ENCODE measurements around the gene SETDB2. TPM values are rescaled to one million over a fixed set of nuclear protein-coding genes. Genes with fewer than 3 reads are reported as not detected.

SETDB2 gene
- total RNA-seq, 4 donors from 2014 or later, result 5.4 to 20.6 (median 8.9) TPM

GRCh38 chr13:49517461-49517860 is 73.4 kb downstream of the SETDB2 start:
- no peak for DNase-seq
- Histone ChIP-seq H3K36me3 (peaks cover 0 to 83% (median 0%) of the 10 kb centered on the region in 3 donors), H3K9me3 (no peaks in the 10 kb centered on the region), H3K27ac (no peak overlapping the region), H3K4me1 (no peaks in the 10 kb centered on the region), H3K4me3 (no peak overlapping the region), H3K27me3 (no peaks in the 10 kb centered on the region)
- TF ChIP-seq CTCF (IDR thresholded peaks at IDR 0.05), result peak in 2 of 6 experiments; percentile 3 to 15
- TF ChIP-seq POLR2A (IDR thresholded peaks at IDR 0.05), result no peak

DNA sequence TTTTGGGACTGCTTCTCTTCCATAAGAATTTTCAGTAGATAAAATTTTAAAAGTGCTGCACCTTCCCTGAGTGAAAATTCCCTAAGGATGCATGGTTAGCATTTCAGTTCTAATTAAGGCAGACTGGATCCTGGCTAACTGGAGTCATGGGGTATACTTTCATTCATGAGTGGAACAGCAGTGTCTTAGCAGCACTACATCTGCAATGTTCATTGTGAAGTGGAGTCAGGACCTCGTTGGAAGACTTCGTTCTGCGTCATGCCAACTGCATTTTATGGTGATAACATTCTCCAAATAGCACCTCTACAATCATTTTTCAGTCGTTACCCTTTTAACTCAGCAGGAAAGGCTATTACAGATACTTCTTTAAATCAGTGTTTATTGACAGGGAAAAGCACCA is 77.2 kb downstream of the SETDB2 start:
- DNase-seq, result no peak
- H3K4me3 ChIP-seq, result no peak overlapping the region
- no peaks in the 10 kb centered on the region for H3K27me3 ChIP-seq
- H3K36me3 ChIP-seq, result peaks cover 0 to 69% (median 0%) of the 10 kb centered on the region in 3 donors
- H3K9me3 ChIP-seq, result no peaks in the 10 kb centered on the region
- no peak for TF ChIP-seq CTCF (IDR thresholded peaks at IDR 0.05)
- no peak for TF ChIP-seq POLR2A (IDR thresholded peaks at IDR 0.05)
- no peaks in the 10 kb centered on the region for H3K4me1 ChIP-seq
- no peak overlapping the region for H3K27ac ChIP-seq

- TF ChIP-seq POLR2A (IDR thresholded peaks at IDR 0.05) (no peak), CTCF (IDR thresholded peaks at IDR 0.05) (no peak)
- H3K36me3 ChIP-seq, result peaks cover 0 to 53% (median 0%) of the 10 kb centered on the region in 3 donors
These were observed 80.8 kb downstream of the SETDB2 start for GRCh38 chr13:49524740-49525501.

GRCh38 chr13:49527123-49527522 is 83.0 kb downstream of the SETDB2 start:
- Histone ChIP-seq H3K4me3 (no peak overlapping the region), H3K27me3 (no peaks in the 10 kb centered on the region), H3K4me1 (no peaks in the 10 kb centered on the region), H3K36me3 (peaks cover 0 to 35% (median 0%) of the 10 kb centered on the region in 3 donors), H3K27ac (no peak overlapping the region), H3K9me3 (no peaks in the 10 kb centered on the region)
- TF ChIP-seq CTCF (IDR thresholded peaks at IDR 0.05), result no peak
- TF ChIP-seq POLR2A (IDR thresholded peaks at IDR 0.05), result no peak
- no peak for DNase-seq

More at GRCh38 chr13:49524740-49525501, 80.8 kb downstream of the SETDB2 start:
- H3K9me3 ChIP-seq, result no peaks in the 10 kb centered on the region
- no peak for DNase-seq
- H3K4me1 ChIP-seq, result no peaks in the 10 kb centered on the region
- H3K27ac ChIP-seq, result no peak overlapping the region
- no peak overlapping the region for H3K4me3 ChIP-seq
- no peaks in the 10 kb centered on the region for H3K27me3 ChIP-seq

DNA sequence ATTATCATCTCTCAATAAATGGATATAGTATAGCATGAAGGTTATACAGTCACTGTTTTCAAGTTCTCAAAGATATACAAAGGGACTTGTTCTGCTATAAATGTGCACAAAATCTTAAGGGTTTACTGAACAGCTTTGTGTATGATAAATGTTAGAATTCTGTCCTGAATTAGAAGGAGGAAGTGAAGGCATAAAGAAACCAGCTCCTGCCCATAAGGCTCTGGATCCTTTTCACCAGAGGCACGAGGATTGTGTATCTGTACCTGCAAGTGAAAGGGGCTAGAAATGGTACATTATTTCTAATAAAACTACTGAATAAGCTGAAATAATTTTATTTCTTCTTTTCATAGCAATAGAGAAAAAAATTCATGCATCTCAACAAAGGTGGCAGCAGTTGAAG is 84.1 kb downstream of the SETDB2 start:
- Histone ChIP-seq H3K36me3 (peaks cover 0 to 28% (median 0%) of the 10 kb centered on the region in 3 donors), H3K9me3 (no peaks in the 10 kb centered on the region), H3K4me1 (no peaks in the 10 kb centered on the region), H3K27ac (no peak overlapping the region), H3K27me3 (no peaks in the 10 kb centered on the region), H3K4me3 (no peak overlapping the region)
- no peak for DNase-seq
- no peak for TF ChIP-seq POLR2A (IDR thresholded peaks at IDR 0.05)
- no peak for TF ChIP-seq CTCF (IDR thresholded peaks at IDR 0.05)
